ENCODE results near the gene CD1C. TPM values are rescaled to one million over a fixed set of nuclear protein-coding genes. Genes with fewer than 3 reads are reported as not detected.

The CD1C gene
- total RNA-seq, 1 experiment from 2014 or later: not detected

DNA sequence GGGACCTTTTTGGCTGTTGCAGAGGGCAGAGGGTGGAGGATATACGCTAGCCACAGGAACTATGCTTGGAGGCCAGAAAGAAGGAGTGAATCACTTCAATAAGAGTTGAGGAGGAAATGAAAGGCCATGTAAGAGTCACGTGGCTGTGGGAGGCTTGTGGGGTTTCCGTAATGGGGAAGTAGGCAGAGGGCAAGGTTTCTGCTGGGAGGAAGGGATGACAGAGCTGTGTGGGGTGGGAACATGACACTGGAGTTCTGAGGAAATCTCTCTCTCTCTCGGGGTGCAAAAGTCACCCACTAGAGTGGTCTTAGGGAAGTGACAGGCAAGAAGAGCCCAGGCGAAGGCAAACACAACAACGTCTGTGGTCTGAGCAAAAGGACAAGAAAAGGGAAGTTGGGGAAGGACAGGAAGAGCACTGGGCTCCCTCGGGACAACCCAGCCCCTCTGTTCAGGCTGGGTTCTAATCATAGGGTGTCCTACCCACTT, 3.9 kb upstream of the CD1C start:
- Mint-ChIP-seq H3K27me3 (ENCODE audit: unreplicated experiment) (no peaks in the 10 kb centered on the region), H3K27ac (ENCODE audit: unreplicated experiment) (peak overlapping the region; percentile 20), H3K4me1 (ENCODE audit: low read depth, unreplicated experiment) (peaks cover 8% of the 10 kb centered on the region), H3K9me3 (ENCODE audit: low read depth, unreplicated experiment) (peaks cover 2% of the 10 kb centered on the region), H3K36me3 (ENCODE audit: insufficient read depth, unreplicated experiment) (no peaks in the 10 kb centered on the region), H3K4me3 (ENCODE audit: low read depth, unreplicated experiment) (no peak overlapping the region)
- intact Hi-C loops (cut with micrococcal nuclease; ENCODE audit: unreplicated experiment): loop anchor here (10.0 kb wide), 1 partner anchor 81 kb away; no protein-coding TSS in a partner anchor
- CTCF ChIA-PET: no interaction called here
- peak; percentile 20 for DNase-seq
- no TSS peak for BruUV-seq (replicated peaks)
- TF ChIP-seq CTCF (IDR thresholded peaks at IDR 0.05; ENCODE audit: unreplicated experiment): no peak

- no peak for DNase-seq
- no peak overlapping the region for H3K4me3 Mint-ChIP-seq (ENCODE audit: low read depth, unreplicated experiment)
- BruUV-seq (replicated peaks): no TSS peak
- intact Hi-C loops (cut with micrococcal nuclease; ENCODE audit: unreplicated experiment): loop anchor here (10.0 kb wide), 1 partner anchor 82 kb away; no protein-coding TSS in a partner anchor
- H3K36me3 Mint-ChIP-seq (ENCODE audit: insufficient read depth, unreplicated experiment): no peaks in the 10 kb centered on the region
- no peak for TF ChIP-seq CTCF (IDR thresholded peaks at IDR 0.05; ENCODE audit: unreplicated experiment)
- CTCF ChIA-PET: no interaction called here
- peaks cover 8% of the 10 kb centered on the region for H3K4me1 Mint-ChIP-seq (ENCODE audit: low read depth, unreplicated experiment)
- no peak overlapping the region for H3K27ac Mint-ChIP-seq (ENCODE audit: unreplicated experiment)
- no peaks in the 10 kb centered on the region for H3K27me3 Mint-ChIP-seq (ENCODE audit: unreplicated experiment)
- H3K9me3 Mint-ChIP-seq (ENCODE audit: low read depth, unreplicated experiment): peaks cover 2% of the 10 kb centered on the region
Observed at GRCh38 chr1:158286487-158286886, 3.2 kb upstream of the CD1C start.

DNA sequence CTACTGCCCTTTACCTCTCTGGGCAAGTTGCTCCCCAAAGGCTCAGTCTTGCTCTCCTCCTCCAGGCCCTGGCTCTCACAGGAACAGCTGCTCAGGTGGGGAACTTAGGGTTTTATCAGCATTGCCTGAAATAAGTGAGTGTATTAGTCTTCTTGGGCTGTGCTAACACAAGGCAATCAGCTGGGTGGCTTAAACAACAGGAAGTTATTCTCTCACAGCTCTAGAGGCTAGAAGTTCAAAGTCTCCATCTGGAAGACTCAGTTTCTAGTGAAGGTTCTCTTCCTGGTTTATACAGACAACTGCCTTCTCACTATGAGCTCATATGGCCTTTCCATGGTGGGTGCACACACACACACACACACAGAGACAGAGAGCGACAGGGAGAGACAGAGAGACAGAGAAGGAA, 2.8 kb upstream of the CD1C start:
- CTCF ChIA-PET: no interaction called here
- no peak for TF ChIP-seq CTCF (IDR thresholded peaks at IDR 0.05; ENCODE audit: unreplicated experiment)
- no peak for DNase-seq
- BruUV-seq (replicated peaks): no TSS peak
- H3K27me3 Mint-ChIP-seq (ENCODE audit: unreplicated experiment): no peaks in the 10 kb centered on the region
- no peaks in the 10 kb centered on the region for H3K36me3 Mint-ChIP-seq (ENCODE audit: insufficient read depth, unreplicated experiment)
- no peak overlapping the region for H3K27ac Mint-ChIP-seq (ENCODE audit: unreplicated experiment)
- intact Hi-C loops (cut with micrococcal nuclease; ENCODE audit: unreplicated experiment): loop anchor here (10.0 kb wide), 1 partner anchor 82 kb away; no protein-coding TSS in a partner anchor
- no peaks in the 10 kb centered on the region for H3K9me3 Mint-ChIP-seq (ENCODE audit: low read depth, unreplicated experiment)
- no peak overlapping the region for H3K4me3 Mint-ChIP-seq (ENCODE audit: low read depth, unreplicated experiment)
- peaks cover 8% of the 10 kb centered on the region for H3K4me1 Mint-ChIP-seq (ENCODE audit: low read depth, unreplicated experiment)

DNA sequence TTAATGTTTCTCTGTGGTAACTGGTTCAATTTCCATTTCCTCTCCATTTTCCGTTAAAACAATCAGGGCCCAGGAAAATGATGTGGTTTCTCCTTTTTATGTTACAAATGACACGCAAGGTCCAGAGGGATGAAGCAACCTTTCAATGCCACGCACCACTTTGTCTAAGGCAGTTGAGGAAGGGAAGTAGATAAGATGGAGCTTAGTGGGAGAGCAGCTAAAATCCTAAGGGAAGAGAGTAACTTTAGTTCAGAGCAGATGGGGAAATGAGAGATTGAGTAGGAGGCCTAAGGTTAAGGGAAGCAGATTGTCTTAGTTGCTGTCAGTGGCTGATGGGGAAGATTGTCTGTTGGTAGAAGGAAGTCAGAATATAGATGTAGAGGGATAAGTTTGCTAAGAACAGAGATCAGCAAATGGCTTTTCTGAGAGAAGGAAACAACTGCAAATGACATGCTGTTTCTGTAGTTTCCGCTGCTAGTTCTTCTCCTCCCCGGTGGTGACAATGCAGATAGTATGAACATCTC, 660 bp downstream of the CD1C start:
- TF ChIP-seq CTCF (IDR thresholded peaks at IDR 0.05; ENCODE audit: unreplicated experiment): no peak
- Mint-ChIP-seq H3K4me1 (ENCODE audit: low read depth, unreplicated experiment) (peaks cover 6% of the 10 kb centered on the region), H3K36me3 (ENCODE audit: insufficient read depth, unreplicated experiment) (no peaks in the 10 kb centered on the region), H3K9me3 (ENCODE audit: low read depth, unreplicated experiment) (no peaks in the 10 kb centered on the region), H3K27me3 (ENCODE audit: unreplicated experiment) (no peaks in the 10 kb centered on the region), H3K27ac (ENCODE audit: unreplicated experiment) (no peak overlapping the region), H3K4me3 (ENCODE audit: low read depth, unreplicated experiment) (no peak overlapping the region)
- no peak for DNase-seq
- no TSS peak for BruUV-seq (replicated peaks)
- intact Hi-C loops (cut with micrococcal nuclease; ENCODE audit: unreplicated experiment): no loop called here
- CTCF ChIA-PET: no interaction called here
